ENCODE results near the gene CCND1. TPM values are rescaled to one million over a fixed set of nuclear protein-coding genes. Genes with fewer than 3 reads are reported as not detected.

CCND1 gene
- total RNA-seq, 1 donor from 2014 or later, result 112 TPM

DNA sequence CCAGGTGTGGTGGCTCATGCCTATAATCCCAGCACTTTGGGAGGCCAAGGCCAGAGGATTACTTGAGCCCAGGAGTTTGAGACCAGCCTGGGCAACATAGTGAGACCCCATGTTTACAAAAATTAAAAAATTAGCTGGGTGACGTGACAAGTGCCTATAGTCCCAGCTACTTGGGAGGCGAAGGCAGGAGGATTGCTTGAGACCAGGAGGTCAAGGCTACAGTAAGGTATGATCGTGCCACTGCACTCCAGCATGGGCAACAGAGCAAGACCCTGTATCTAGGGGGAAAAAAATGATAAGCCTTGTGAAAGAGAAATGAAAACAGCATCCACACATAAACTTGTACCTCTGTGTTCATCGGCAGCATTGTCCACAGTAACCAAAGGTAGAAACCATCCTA lies 8.1 kb upstream of the CCND1 start:
- Histone ChIP-seq H3K4me3 (no peak overlapping the region), H3K9me3 (no peaks in the 10 kb centered on the region), H3K4me1 (peaks cover 21% of the 10 kb centered on the region), H3K36me3 (no peaks in the 10 kb centered on the region), H3K27me3 (no peaks in the 10 kb centered on the region), H3K27ac (no peak overlapping the region)
- TF ChIP-seq POLR2AphosphoS5 (IDR thresholded peaks at IDR 0.05; ENCODE audit: insufficient read depth in 1 of 2, low read depth in 1 of 2) (no peak), POLR2A (IDR thresholded peaks at IDR 0.05) (no peak)
- TF ChIP-seq, protein P1, sequence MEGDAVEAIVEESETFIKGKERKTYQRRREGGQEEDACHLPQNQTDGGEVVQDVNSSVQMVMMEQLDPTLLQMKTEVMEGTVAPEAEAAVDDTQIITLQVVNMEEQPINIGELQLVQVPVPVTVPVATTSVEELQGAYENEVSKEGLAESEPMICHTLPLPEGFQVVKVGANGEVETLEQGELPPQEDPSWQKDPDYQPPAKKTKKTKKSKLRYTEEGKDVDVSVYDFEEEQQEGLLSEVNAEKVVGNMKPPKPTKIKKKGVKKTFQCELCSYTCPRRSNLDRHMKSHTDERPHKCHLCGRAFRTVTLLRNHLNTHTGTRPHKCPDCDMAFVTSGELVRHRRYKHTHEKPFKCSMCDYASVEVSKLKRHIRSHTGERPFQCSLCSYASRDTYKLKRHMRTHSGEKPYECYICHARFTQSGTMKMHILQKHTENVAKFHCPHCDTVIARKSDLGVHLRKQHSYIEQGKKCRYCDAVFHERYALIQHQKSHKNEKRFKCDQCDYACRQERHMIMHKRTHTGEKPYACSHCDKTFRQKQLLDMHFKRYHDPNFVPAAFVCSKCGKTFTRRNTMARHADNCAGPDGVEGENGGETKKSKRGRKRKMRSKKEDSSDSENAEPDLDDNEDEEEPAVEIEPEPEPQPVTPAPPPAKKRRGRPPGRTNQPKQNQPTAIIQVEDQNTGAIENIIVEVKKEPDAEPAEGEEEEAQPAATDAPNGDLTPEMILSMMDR (IDR thresholded peaks at IDR 0.05), result no peak
- DNase-seq (ENCODE audit: extremely low spot score in 2 of 2), result no peak
- intact Hi-C loops (cut with DNase I), result no loop called here

DNA sequence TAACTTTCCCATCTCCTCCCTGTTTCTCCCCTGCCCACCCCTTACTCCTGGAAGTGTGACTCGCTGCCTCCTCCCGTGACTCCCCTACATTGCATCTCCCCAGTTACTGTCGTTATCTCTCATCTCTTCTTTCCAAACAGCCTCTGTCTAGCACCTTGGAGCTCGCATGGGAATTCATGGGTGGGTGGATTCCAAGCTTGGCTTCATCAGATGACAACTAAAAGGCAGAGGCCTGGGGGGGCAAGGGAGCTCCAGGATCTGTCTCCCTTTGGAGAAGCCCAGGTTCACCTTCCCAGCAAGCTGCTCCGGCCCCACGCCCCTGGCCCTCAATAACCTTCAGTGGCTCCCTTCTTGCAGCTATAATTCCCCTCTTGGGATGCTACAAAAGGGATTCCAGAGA lies 6.9 kb upstream of the CCND1 start:
- Histone ChIP-seq H3K4me1 (peaks cover 33% of the 10 kb centered on the region), H3K9me3 (no peaks in the 10 kb centered on the region), H3K27ac (no peak overlapping the region), H3K4me3 (no peak overlapping the region), H3K36me3 (no peaks in the 10 kb centered on the region), H3K27me3 (no peaks in the 10 kb centered on the region)
- TF ChIP-seq, protein P1 (IDR thresholded peaks at IDR 0.05), result no peak
- TF ChIP-seq POLR2AphosphoS5 (IDR thresholded peaks at IDR 0.05; ENCODE audit: insufficient read depth in 1 of 2, low read depth in 1 of 2), result no peak
- TF ChIP-seq POLR2A (IDR thresholded peaks at IDR 0.05), result no peak
- intact Hi-C loops (cut with DNase I), result no loop called here
- no peak for DNase-seq (ENCODE audit: extremely low spot score in 2 of 2)

DNA sequence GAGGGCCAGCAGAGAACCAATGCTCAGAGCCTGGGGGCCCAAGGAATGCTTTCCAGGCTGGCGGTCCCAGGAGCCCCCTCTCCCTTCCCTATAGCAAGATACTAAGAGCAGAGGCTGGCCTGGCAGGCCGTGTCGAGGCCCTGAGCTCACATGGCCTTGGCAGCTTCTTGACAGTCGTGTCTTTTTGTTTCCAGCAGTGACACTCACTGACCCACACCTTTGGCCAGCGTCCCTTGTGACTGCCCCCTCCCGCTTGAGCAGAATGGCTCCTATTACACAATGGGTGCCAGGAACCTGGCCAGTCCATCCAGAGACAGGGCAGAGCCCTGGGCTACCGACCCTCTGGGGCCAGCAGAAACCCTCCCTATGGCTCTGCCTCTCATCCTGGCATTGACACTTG lies 6.4 kb upstream of the CCND1 start:
- no peak overlapping the region for H3K27ac ChIP-seq
- intact Hi-C loops (cut with DNase I), result no loop called here

DNA sequence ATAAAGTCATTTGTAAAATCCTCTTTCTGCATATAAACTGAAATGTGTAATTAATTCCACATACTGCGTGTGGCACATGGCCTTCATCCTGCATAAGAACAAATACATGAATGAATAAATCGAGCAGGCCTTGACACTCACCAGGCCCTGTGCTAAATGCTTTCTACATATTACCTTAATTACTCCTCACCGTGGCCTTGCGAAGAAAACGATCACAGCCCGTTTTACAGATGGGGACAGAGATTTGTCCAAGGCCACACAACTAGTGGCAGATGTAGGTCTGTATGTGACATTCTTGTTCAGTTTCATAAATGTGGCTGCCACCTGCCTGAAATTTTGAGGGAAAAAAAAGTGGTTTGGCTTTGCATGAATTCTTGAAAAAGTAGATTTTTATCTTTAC lies 5.8 kb upstream of the CCND1 start:
- no peak for DNase-seq (ENCODE audit: extremely low spot score in 2 of 2)
- H3K4me3 ChIP-seq, result no peak overlapping the region
- TF ChIP-seq POLR2A (IDR thresholded peaks at IDR 0.05) (no peak), POLR2AphosphoS5 (IDR thresholded peaks at IDR 0.05; ENCODE audit: insufficient read depth in 1 of 2, low read depth in 1 of 2) (no peak)
- TF ChIP-seq, protein P1 (IDR thresholded peaks at IDR 0.05), result no peak
- no peaks in the 10 kb centered on the region for H3K36me3 ChIP-seq
- intact Hi-C loops (cut with DNase I), result no loop called here
- no peaks in the 10 kb centered on the region for H3K9me3 ChIP-seq
- H3K4me1 ChIP-seq, result peaks cover 44% of the 10 kb centered on the region
- no peaks in the 10 kb centered on the region for H3K27me3 ChIP-seq
- no peak overlapping the region for H3K27ac ChIP-seq

More for the DNA sequence above, 6.4 kb upstream of the CCND1 start:
- Histone ChIP-seq H3K9me3 (no peaks in the 10 kb centered on the region), H3K36me3 (no peaks in the 10 kb centered on the region), H3K27me3 (no peaks in the 10 kb centered on the region), H3K4me1 (peaks cover 38% of the 10 kb centered on the region), H3K4me3 (no peak overlapping the region)
- TF ChIP-seq POLR2A (IDR thresholded peaks at IDR 0.05) (no peak), POLR2AphosphoS5 (IDR thresholded peaks at IDR 0.05; ENCODE audit: insufficient read depth in 1 of 2, low read depth in 1 of 2) (no peak)
- TF ChIP-seq, protein P1 (IDR thresholded peaks at IDR 0.05), result no peak
- no peak for DNase-seq (ENCODE audit: extremely low spot score in 2 of 2)

DNA sequence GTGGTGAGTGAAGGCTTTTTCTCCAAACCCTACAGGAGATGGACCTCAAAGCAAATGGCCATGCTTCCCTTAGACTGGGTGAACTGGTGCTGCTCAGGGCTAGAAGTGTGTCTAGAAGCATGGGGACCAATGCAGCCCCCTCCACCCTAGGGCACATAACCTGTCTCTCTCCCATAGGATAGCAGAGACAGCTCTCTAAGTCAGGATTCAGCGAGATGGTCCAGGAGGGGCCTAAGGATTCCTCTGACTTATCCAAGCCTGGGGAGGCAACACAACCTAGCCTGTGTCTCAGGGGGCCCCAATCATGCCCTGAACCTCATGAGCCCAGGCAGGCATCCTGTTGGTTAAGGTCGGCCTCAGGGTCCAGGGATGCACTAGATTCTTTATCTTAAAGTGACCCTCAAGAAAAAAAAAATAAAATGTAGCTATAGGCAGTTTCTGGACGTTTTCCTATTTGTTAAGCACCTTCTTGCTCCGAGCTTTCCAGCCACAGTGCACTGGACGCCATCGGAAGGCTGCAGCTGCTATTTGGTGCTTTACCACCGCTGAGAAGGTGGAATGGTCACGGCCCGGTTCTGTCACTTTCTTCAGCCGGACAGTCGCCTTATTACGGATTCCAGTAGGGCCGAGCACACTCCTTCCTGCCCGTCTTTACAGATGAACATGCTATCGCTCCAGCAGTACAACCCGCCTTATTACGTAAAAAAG lies 5.0 kb upstream of the CCND1 start:
- no peak overlapping the region for H3K27ac ChIP-seq
- DNase-seq (ENCODE audit: extremely low spot score in 2 of 2), result no peak
- no peak for TF ChIP-seq POLR2A (IDR thresholded peaks at IDR 0.05)
- TF ChIP-seq, protein P1 (IDR thresholded peaks at IDR 0.05), result no peak
- TF ChIP-seq POLR2AphosphoS5 (IDR thresholded peaks at IDR 0.05; ENCODE audit: insufficient read depth in 1 of 2, low read depth in 1 of 2), result no peak
- peak overlapping the region; percentile 40 to 43 for H3K4me3 ChIP-seq
- no peaks in the 10 kb centered on the region for H3K27me3 ChIP-seq
- intact Hi-C loops (cut with DNase I), result no loop called here
- H3K36me3 ChIP-seq, result no peaks in the 10 kb centered on the region
- no peaks in the 10 kb centered on the region for H3K9me3 ChIP-seq
- peaks cover 51% of the 10 kb centered on the region for H3K4me1 ChIP-seq

All from vagina (tissue), 2 donors.